ENCODE data around the gene LEP. TPM values are rescaled to one million over a fixed set of nuclear protein-coding genes. Genes with fewer than 3 reads are reported as not detected.
A peak's percentile ranks its signal among the peaks of the same experiment; 100 is the strongest.

Gene LEP
- total and polyA plus RNA-seq, 7 donors = 0.16 to 5.4 (median 0.85) TPM; not detected in 3

GRCh38 chr7:128214463-128214862 is 26.6 kb upstream of the LEP start:
- Histone ChIP-seq H3K4me1 (peaks cover 0 to 9% (median 3%) of the 10 kb centered on the region in 4 donors), H3K36me3 (no peaks in the 10 kb centered on the region), H3K4me3 (no peak overlapping the region), H3K27ac (no peak overlapping the region), H3K9me3 (no peaks in the 10 kb centered on the region), H3K27me3 (peaks cover 0 to 14% (median 5%) of the 10 kb centered on the region in 3 donors)
- DNase-seq = no peak
- intact Hi-C loops (cut with DNase I) = no loop called here
- no peak for TF ChIP-seq POLR2AphosphoS5 (IDR thresholded peaks at IDR 0.05)
- TF ChIP-seq EP300 (IDR thresholded peaks at IDR 0.05) = no peak
- no peak for TF ChIP-seq POLR2A (IDR thresholded peaks at IDR 0.05)
- TF ChIP-seq CTCF (IDR thresholded peaks at IDR 0.05) = no peak
- 95 to 97% methylated on average over 1 of the region's 1 CpG for WGBS, 2 donors

GRCh38 chr7:128215281-128215680 is 25.8 kb upstream of the LEP start:
- Histone ChIP-seq H3K27ac (no peak overlapping the region), H3K4me3 (no peak overlapping the region), H3K36me3 (no peaks in the 10 kb centered on the region), H3K27me3 (peaks cover 0 to 12% (median 5%) of the 10 kb centered on the region in 3 donors), H3K9me3 (no peaks in the 10 kb centered on the region), H3K4me1 (peaks cover 0 to 9% (median 3%) of the 10 kb centered on the region in 4 donors)
- WGBS, 2 donors = 50 to 66% methylated on average over 3 of the region's 3 CpGs
- intact Hi-C loops (cut with DNase I) = no loop called here
- no peak for DNase-seq
- no peak for TF ChIP-seq POLR2A (IDR thresholded peaks at IDR 0.05)
- no peak for TF ChIP-seq CTCF (IDR thresholded peaks at IDR 0.05)
- TF ChIP-seq POLR2AphosphoS5 (IDR thresholded peaks at IDR 0.05) = no peak
- no peak for TF ChIP-seq EP300 (IDR thresholded peaks at IDR 0.05)

GRCh38 chr7:128215739-128216138 is 25.3 kb upstream of the LEP start:
- Histone ChIP-seq H3K4me1 (peaks cover 0 to 9% (median 3%) of the 10 kb centered on the region in 4 donors), H3K4me3 (no peak overlapping the region), H3K27ac (no peak overlapping the region), H3K9me3 (no peaks in the 10 kb centered on the region), H3K27me3 (peaks cover 0 to 7% (median 5%) of the 10 kb centered on the region in 3 donors), H3K36me3 (no peaks in the 10 kb centered on the region)
- WGBS, 2 donors = 64 to 67% methylated on average over 1 of the region's 1 CpG
- intact Hi-C loops (cut with DNase I) = no loop called here
- DNase-seq = peak; percentile 19
- TF ChIP-seq CTCF (IDR thresholded peaks at IDR 0.05) (no peak), POLR2A (IDR thresholded peaks at IDR 0.05) (no peak), EP300 (IDR thresholded peaks at IDR 0.05) (no peak), POLR2AphosphoS5 (IDR thresholded peaks at IDR 0.05) (no peak)

- H3K27me3 ChIP-seq = peaks cover 0 to 3% (median 0%) of the 10 kb centered on the region in 3 donors
- H3K9me3 ChIP-seq = no peaks in the 10 kb centered on the region
- TF ChIP-seq POLR2AphosphoS5 (IDR thresholded peaks at IDR 0.05) (no peak), CTCF (IDR thresholded peaks at IDR 0.05) (no peak), EP300 (IDR thresholded peaks at IDR 0.05) (no peak), POLR2A (IDR thresholded peaks at IDR 0.05) (no peak)
- intact Hi-C loops (cut with DNase I) = no loop called here
- no peak overlapping the region for H3K4me3 ChIP-seq
- peaks cover 0 to 9% (median 3%) of the 10 kb centered on the region in 4 donors for H3K4me1 ChIP-seq
- 90 to 92% methylated on average over 12 of the region's 12 CpGs for WGBS, 2 donors
- H3K27ac ChIP-seq = no peak overlapping the region
- peak; percentile 61 for DNase-seq
- H3K36me3 ChIP-seq = no peaks in the 10 kb centered on the region
Observed at GRCh38 chr7:128217030-128217805, 23.9 kb upstream of the LEP start.
